Cardiac ventricle fibroblast (primary cell): Measurements from ENCODE around the gene AKIRIN2. TPM values are rescaled to one million over a fixed set of nuclear protein-coding genes. Genes with fewer than 3 reads are reported as not detected.

Experiments
- total RNA-seq: library from RNA; depleted of rRNA; stranded (reverse); fragments of >200 nt; gene quantifications from 2 replicates; pipeline ENCODE4 v1.2.3, GENCODE V29; 2015

The AKIRIN2 gene
- total RNA-seq, result 23.1 and 23.8 TPM in 2 replicates

GRCh38 chr6:87701676-87702588, at the start of gene AKIRIN2:
Gene AKIRIN2, minus strand, starts transcription at chr6:87702233. Its CDS starts 549 bp downstream, at chr6:87701684.

Other genes with a start within 250 kb of the AKIRIN2 start
- 15.4 and 16.5 TPM in 2 replicates for gene SLC35A1, start 229.3 kb downstream of the AKIRIN2 start, total RNA-seq
- 27.3 TPM in 2 replicates for gene RARS2, start 112.2 kb downstream of the AKIRIN2 start, total RNA-seq
- 16.2 and 22.9 TPM in 2 replicates for gene ORC3, start 112.1 kb downstream of the AKIRIN2 start, total RNA-seq